ENCODE results near the gene CPHXL2.

The CPHXL2 gene

GRCh38 chr16:75614066-75614897 is 62.5 kb downstream of the CPHXL2 start:
- no peak for ATAC-seq (ENCODE audit: insufficient read depth, low read depth)
- H3K27me3 ChIP-seq (ENCODE audit: insufficient read depth, low read length, poor library complexity): no peaks in the 10 kb centered on the region
- H3K36me3 ChIP-seq (ENCODE audit: insufficient read depth, low read length): peaks cover 87% of the 10 kb centered on the region
- no peaks in the 10 kb centered on the region; the same call in 1 of the 2 replicates for H3K4me1 ChIP-seq (ENCODE audit: insufficient read depth, low read length)
- no peak overlapping the region for H3K4me2 ChIP-seq (ENCODE audit: insufficient read depth, low read length)
- no peak overlapping the region for H2AFZ ChIP-seq (ENCODE audit: low read depth, low read length)
- no peak overlapping the region for H3K27ac ChIP-seq (ENCODE audit: low read length)
- TF ChIP-seq EZH2 (IDR thresholded peaks at IDR 0.05; ENCODE audit: borderline replicate concordance, low read depth, low read length, severe bottlenecking) (no peak), CTCF (IDR thresholded peaks at IDR 0.05; ENCODE audit: borderline replicate concordance, extremely low read depth, low read length, poor library complexity, severe bottlenecking) (no peak)
- no peak overlapping the region for H3K9ac ChIP-seq (ENCODE audit: low read depth, low read length)
- H3K9me3 ChIP-seq (ENCODE audit: insufficient read depth, low read length, severe bottlenecking): no peaks in the 10 kb centered on the region
- no peaks in the 10 kb centered on the region for H4K20me1 ChIP-seq (ENCODE audit: insufficient read depth, low read length)
- H3K79me2 ChIP-seq (ENCODE audit: insufficient read depth, low read length): peaks cover 8% of the 10 kb centered on the region; the same call in 1 of the 2 replicates
- H3K4me3 ChIP-seq (ENCODE audit: low read depth in 1 of 2, low read length in 2 of 2): no peak overlapping the region
- DNase-seq: no peak

Measured in DND-41 (cell line).